IMR-90 (cell line): Measurements from ENCODE around the gene KANSL1L.

Experiments used
- CTCF ChIP-seq: conservative IDR thresholded peaks from 2 replicates; pipeline ENCODE4 v1.5.1; 2012; ENCODE audit warnings: mild to moderate bottlenecking, low read depth, low read length, improper control_type of control experiment
- MXI1 ChIP-seq: IDR thresholded peaks from 2 replicates; pipeline ENCODE4 v1.6.1; 2012; ENCODE audit warnings: low read depth, mild to moderate bottlenecking, low read length, moderate library complexity, borderline replicate concordance
- POLR2A ChIP-seq: IDR thresholded peaks from 2 replicates; pipeline ENCODE4 v1.6.1; 2012; ENCODE audit warnings: mild to moderate bottlenecking, low read depth, low read length
- RAD21 ChIP-seq: IDR thresholded peaks from 2 replicates; pipeline ENCODE4 v1.6.1; 2012; ENCODE audit warnings: low read length, improper control_type of control experiment

GRCh38 chr2:210179351-210179990 is 8.3 kb upstream of the KANSL1L start:
- TF ChIP-seq MXI1 (no peak), CTCF (no peak), POLR2A (no peak), RAD21 (no peak)
